HG03342 (cell line): ENCODE measurements around the gene CTSH.
"Not testable (repeated sequence)": the region's sequence is repeated elsewhere in the genome, so short reads cannot be mapped to it uniquely, and the experiment has no call there.

Experiments
- ATAC-seq: cut with Tn5 transposase; IDR thresholded peaks from one replicate; pipeline ENCODE4 v1.9.1; 2021; ENCODE audit warnings: mild to moderate bottlenecking, moderate library complexity; ENCODE audit not compliant: unreplicated experiment

CTSH gene

GRCh38 chr15:78898540-78898939 is 46.3 kb downstream of the CTSH start:
- ATAC-seq = no peak

DNA sequence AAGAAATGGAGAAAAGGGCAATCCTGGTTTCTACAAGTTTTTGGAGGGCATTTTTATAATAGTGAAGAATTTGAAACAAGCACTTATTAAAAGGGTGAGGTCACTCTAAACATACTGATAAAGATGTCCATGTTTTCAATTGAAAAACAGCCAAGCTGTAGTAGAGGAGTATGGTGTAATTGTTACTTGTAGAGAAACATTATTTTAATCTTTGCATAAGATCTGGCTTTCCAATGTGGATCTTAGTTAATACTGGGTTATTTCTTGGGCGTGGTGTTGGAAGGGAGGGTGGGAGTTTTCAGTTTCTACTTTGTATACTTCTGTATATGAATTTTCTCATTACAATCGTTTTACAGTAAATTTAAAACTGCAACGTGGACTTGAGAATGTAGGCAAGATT is 49.4 kb downstream of the CTSH start:
- no peak for ATAC-seq

GRCh38 chr15:78893538-78893937 is 51.3 kb downstream of the CTSH start:
- ATAC-seq = no peak

GRCh38 chr15:78889000-78889399 is 55.8 kb downstream of the CTSH start:
- no peak for ATAC-seq

- no peak for ATAC-seq
Observed at GRCh38 chr15:78881681-78882080, 63.2 kb downstream of the CTSH start.

DNA sequence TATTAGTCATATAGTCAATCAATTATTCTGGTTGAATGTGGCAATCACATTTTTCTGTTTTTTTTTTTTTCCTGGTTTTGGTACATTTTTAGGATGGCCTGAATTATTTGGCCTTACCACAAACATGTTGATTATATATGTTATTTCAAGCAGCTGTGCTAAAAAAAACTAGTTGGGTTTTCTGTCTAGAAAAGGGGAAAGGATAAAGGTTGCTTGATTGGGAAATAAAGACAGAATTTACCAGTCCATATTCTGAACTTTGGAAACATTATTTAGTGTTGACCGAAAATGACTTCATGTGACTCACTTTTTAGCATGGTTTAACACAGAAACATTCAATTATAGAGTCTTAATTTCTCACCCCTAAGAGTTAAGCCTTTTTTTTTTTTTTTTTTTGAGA is 64.0 kb downstream of the CTSH start:
- ATAC-seq = no peak

DNA sequence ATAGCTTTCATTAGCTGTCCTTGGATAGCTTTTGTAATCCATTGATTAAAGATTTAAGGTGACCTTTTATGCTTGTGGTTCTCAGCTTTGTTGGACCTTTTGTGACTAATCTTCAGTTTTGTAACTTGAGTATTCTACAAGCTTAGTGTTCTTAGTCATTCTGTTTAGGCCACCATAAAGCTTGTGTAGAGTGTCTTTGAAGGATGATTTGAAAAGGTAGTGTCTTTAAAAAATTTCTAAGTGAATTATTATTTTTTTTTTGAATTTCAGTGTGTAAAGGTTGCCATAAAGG is 64.7 kb downstream of the CTSH start:
- no peak for ATAC-seq

GRCh38 chr15:78879517-78880241 is 65.2 kb downstream of the CTSH start:
- no peak for ATAC-seq

GRCh38 chr15:78878356-78878755 is 66.5 kb downstream of the CTSH start:
- ATAC-seq = no peak

GRCh38 chr15:78876954-78877353 is 67.9 kb downstream of the CTSH start:
- not testable (repeated sequence) for ATAC-seq

DNA sequence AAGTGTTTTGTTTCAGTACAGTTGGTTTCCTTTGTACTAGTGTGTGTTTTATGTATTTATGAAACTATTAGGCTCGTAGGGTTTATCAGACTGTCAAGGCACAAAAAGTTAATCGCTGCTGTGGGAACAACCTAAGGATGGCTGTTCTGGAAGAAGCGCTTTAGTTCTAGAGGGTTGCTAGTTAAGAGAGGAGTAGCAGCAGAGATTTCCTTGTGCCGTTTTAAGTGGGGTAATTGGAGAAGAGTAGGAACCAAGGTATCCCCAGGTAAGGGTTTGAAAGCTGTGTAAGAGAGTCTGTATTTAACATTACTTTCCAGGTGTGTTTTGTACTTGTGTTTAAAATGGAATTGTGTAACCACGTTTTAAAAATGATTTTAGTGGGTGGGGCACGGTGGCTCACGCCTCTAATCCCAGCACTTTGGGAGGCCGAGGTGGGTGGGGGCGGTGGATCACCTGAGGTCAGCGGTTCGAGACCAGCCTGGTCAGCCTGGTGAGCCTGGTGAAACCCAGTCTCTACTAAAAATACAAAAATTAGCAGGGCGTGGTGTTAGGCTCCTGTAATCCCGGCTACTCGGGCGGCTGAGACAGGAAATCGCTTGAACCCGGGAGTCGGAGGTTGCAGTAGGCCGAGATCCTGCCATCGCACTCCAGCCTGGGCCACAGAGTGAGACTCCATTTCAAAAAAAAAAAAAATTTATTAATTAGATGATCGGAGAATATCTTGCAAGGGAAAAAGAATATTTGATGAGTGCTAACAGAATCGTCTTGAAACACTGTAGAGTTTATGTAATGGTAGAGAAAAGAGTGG is 69.5 kb downstream of the CTSH start:
- no peak for ATAC-seq

- ATAC-seq = no peak
Observed at GRCh38 chr15:78873793-78874765, 70.8 kb downstream of the CTSH start.

GRCh38 chr15:78872972-78873792 is 71.7 kb downstream of the CTSH start:
- peak; percentile 65 for ATAC-seq

GRCh38 chr15:78872155-78872971 is 72.5 kb downstream of the CTSH start, which contains the start of gene MORF4L1:
MORF4L1 (plus strand) TSS chr15:78872890; CDS start chr15:78873018, 128 bp downstream.
- ATAC-seq = peak; percentile 85

DNA sequence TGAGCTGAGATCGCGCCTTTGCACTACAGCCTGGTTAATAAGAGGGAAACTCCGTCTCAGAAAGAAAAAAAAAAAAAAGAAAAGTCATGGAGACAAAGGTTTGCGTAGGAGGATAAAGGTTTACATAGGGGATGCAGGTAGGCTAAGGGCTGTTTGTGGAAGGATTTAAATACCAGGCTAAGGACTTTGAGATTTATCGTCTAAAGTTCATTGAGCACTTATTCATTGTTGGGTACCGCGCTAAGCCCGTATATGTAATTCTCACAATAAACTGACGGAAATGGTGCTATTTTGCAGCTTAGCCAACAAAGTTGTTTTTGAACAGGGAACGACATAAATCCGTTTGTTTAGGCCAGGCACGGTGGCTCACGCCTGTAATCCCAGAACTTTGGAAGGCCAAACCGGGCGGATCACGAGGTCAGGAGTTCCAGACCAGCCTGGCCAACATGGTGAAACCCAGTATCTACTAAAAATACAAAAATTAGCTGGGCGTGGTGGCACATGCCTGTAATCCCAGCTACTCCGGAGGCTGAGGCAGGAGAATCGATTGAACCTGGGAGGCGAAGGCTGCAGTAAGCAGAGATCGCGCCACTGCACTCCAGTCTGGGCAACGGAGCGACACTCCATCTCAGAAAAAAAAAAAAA is 73.2 kb downstream of the CTSH start:
- not testable (repeated sequence) for ATAC-seq
